DND-41 (cell line): ENCODE results near the gene LRFN2.
A peak's percentile ranks its signal among the peaks of the same experiment; 100 is the strongest.

Source experiments
- ATAC-seq: fragments of 200-7000 bp; cut with Tn5 transposase; 3 replicates; pipeline ENCODE4 v1.9.1; 2021; ENCODE audit warnings: low read depth; ENCODE audit not compliant: insufficient read depth
- DNase-seq: peaks from one replicate; pipeline ENCODE4 v3.0.0-alpha.2; 2020
- H2AFZ ChIP-seq: 2 replicates; pipeline ENCODE4 v1.6.0; 2012; ENCODE audit warnings: low read depth, low read length
- H3K27ac ChIP-seq: 2 replicates; pipeline ENCODE4 v1.5.1; 2012; ENCODE audit warnings: low read length, inconsistent platforms
- H3K27me3 ChIP-seq: fragments of 200-600 bp; sonication (generic); 2 replicates; pipeline ENCODE4 v1.6.0; 2012; ENCODE audit warnings: low read length, mild to moderate bottlenecking, inconsistent platforms; ENCODE audit not compliant: insufficient read depth, poor library complexity
- H3K36me3 ChIP-seq: 2 replicates; pipeline ENCODE4 v1.5.1; 2012; ENCODE audit warnings: low read length, inconsistent platforms; ENCODE audit not compliant: insufficient read depth
- H3K4me1 ChIP-seq: 2 replicates; pipeline ENCODE4 v1.5.1; 2012; ENCODE audit warnings: mild to moderate bottlenecking, low read length; ENCODE audit not compliant: insufficient read depth
- H3K4me2 ChIP-seq: 2 replicates; pipeline ENCODE4 v1.6.0; 2012; ENCODE audit warnings: mild to moderate bottlenecking, moderate library complexity, low read length, inconsistent platforms; ENCODE audit not compliant: insufficient read depth
- H3K4me3 ChIP-seq, 2 experiments: fragments of 200-600 bp in 1 of 2; shearing (Covaris generic) in 1 of 2; 2 replicates each; pipeline ENCODE4 v1.5.1; 2012 to 2016; ENCODE audit warnings: inconsistent platforms in 2 of 2, low read length in 2 of 2, mild to moderate bottlenecking in 2 of 2, low read depth in 1 of 2, moderate library complexity in 1 of 2
- H3K79me2 ChIP-seq: 2 replicates; pipeline ENCODE4 v1.6.0; 2012; ENCODE audit warnings: low read length, inconsistent platforms; ENCODE audit not compliant: insufficient read depth
- H3K9ac ChIP-seq: 2 replicates; pipeline ENCODE4 v1.6.0; 2012; ENCODE audit warnings: low read depth, mild to moderate bottlenecking, inconsistent platforms, low read length, moderate library complexity
- H3K9me3 ChIP-seq: 2 replicates; pipeline ENCODE4 v1.5.1; 2012; ENCODE audit warnings: low read length, moderate library complexity, mild to moderate bottlenecking, inconsistent platforms; ENCODE audit not compliant: insufficient read depth, severe bottlenecking
- H4K20me1 ChIP-seq: 2 replicates; pipeline ENCODE4 v1.6.0; 2012; ENCODE audit warnings: low read length; ENCODE audit not compliant: insufficient read depth
- EZH2 ChIP-seq: IDR thresholded peaks from 3 replicates; pipeline ENCODE4 v1.6.1; 2012; ENCODE audit warnings: borderline replicate concordance, low read depth, mild to moderate bottlenecking, moderate library complexity, low read length, inconsistent platforms; ENCODE audit not compliant: severe bottlenecking
- TF ChIP-seq, protein P1 (sequence below): IDR thresholded peaks from 2 replicates; pipeline ENCODE4 v1.5.1; 2012; ENCODE audit warnings: borderline replicate concordance, low read length, moderate library complexity, mild to moderate bottlenecking; ENCODE audit not compliant: poor library complexity, severe bottlenecking; ENCODE audit errors: extremely low read depth

The LRFN2 gene

DNA sequence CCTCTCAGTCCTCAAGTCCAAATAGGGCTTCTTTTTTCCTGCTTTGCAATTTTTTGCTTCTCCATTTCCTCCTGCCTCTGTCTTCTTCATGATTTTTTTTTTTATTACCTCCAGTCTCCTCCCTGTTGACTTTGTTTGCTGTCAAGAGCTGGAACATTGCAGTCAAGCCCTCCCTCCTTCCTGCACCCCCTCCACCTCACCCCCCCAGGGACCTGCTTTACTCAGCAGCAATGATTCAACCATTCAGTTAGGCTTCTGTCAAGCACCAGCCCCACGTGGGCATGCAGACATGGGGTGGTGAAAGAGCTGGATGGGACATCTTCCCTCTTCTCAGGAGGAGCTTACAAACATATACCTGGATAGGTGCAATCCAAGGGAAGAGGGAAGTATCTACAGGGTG is 142.4 kb downstream of the LRFN2 start:
- peak; percentile 53; the same call in 1 of the 3 replicates for ATAC-seq
- H3K79me2 ChIP-seq, result no peaks in the 10 kb centered on the region
- H3K9me3 ChIP-seq, result no peaks in the 10 kb centered on the region
- no peak overlapping the region for H3K27ac ChIP-seq
- no peaks in the 10 kb centered on the region for H4K20me1 ChIP-seq
- peak; percentile 34 for DNase-seq
- H3K9ac ChIP-seq, result no peak overlapping the region
- no peak for TF ChIP-seq EZH2
- TF ChIP-seq, protein P1, sequence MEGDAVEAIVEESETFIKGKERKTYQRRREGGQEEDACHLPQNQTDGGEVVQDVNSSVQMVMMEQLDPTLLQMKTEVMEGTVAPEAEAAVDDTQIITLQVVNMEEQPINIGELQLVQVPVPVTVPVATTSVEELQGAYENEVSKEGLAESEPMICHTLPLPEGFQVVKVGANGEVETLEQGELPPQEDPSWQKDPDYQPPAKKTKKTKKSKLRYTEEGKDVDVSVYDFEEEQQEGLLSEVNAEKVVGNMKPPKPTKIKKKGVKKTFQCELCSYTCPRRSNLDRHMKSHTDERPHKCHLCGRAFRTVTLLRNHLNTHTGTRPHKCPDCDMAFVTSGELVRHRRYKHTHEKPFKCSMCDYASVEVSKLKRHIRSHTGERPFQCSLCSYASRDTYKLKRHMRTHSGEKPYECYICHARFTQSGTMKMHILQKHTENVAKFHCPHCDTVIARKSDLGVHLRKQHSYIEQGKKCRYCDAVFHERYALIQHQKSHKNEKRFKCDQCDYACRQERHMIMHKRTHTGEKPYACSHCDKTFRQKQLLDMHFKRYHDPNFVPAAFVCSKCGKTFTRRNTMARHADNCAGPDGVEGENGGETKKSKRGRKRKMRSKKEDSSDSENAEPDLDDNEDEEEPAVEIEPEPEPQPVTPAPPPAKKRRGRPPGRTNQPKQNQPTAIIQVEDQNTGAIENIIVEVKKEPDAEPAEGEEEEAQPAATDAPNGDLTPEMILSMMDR, result no peak
- no peak overlapping the region for H3K4me2 ChIP-seq
- H3K36me3 ChIP-seq, result no peaks in the 10 kb centered on the region
- no peak overlapping the region for H2AFZ ChIP-seq
- no peaks in the 10 kb centered on the region for H3K27me3 ChIP-seq
- no peaks in the 10 kb centered on the region; the same call in 1 of the 2 replicates for H3K4me1 ChIP-seq
- no peak overlapping the region for H3K4me3 ChIP-seq

GRCh38 chr6:40444312-40444711 is 142.9 kb downstream of the LRFN2 start:
- no peaks in the 10 kb centered on the region for H4K20me1 ChIP-seq
- no peaks in the 10 kb centered on the region; the same call in 1 of the 2 replicates for H3K4me1 ChIP-seq
- no peaks in the 10 kb centered on the region for H3K27me3 ChIP-seq
- TF ChIP-seq EZH2, result no peak
- TF ChIP-seq, protein P1, result no peak
- no peak overlapping the region for H3K4me3 ChIP-seq
- H3K36me3 ChIP-seq, result no peaks in the 10 kb centered on the region
- H3K9ac ChIP-seq, result no peak overlapping the region
- no peaks in the 10 kb centered on the region for H3K9me3 ChIP-seq
- H3K27ac ChIP-seq, result no peak overlapping the region
- no peak overlapping the region for H2AFZ ChIP-seq
- H3K79me2 ChIP-seq, result no peaks in the 10 kb centered on the region
- ATAC-seq (no peak), DNase-seq (no peak)
- no peak overlapping the region for H3K4me2 ChIP-seq

DNA sequence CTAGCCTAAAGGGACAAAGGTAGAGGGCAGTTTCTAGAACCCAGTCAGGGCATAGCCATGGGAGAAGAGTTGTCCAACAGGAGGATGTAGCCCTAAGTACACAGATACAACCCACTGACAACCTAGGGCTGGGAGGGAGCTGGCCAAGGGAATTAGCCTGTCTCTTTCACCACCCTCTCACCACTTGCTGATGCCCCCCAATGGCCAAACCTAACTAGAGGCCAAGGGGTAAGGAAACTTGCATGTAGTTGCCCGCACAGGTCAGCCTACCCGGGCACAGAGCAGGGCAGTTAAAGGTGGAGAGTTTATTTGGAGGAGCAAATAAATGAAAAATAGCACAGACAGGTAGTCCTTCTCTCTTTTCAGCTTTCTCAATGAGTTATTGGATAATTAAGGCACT is 143.3 kb downstream of the LRFN2 start:
- Histone ChIP-seq H3K9ac (no peak overlapping the region), H3K27me3 (no peaks in the 10 kb centered on the region), H3K9me3 (no peaks in the 10 kb centered on the region), H3K79me2 (no peaks in the 10 kb centered on the region), H3K4me1 (no peaks in the 10 kb centered on the region; the same call in 1 of the 2 replicates), H2AFZ (no peak overlapping the region), H3K4me3 (no peak overlapping the region), H3K4me2 (no peak overlapping the region), H3K27ac (no peak overlapping the region), H3K36me3 (no peaks in the 10 kb centered on the region), H4K20me1 (no peaks in the 10 kb centered on the region)
- no peak for TF ChIP-seq EZH2
- TF ChIP-seq, protein P1, result no peak
- no peak for ATAC-seq
- DNase-seq, result no peak

GRCh38 chr6:40442591-40442990 is 144.6 kb downstream of the LRFN2 start:
- no peak for TF ChIP-seq EZH2
- TF ChIP-seq, protein P1, result no peak
- no peak overlapping the region for H3K4me2 ChIP-seq
- H3K9me3 ChIP-seq, result no peaks in the 10 kb centered on the region
- ATAC-seq, result no peak
- no peak for DNase-seq
- H2AFZ ChIP-seq, result no peak overlapping the region
- no peaks in the 10 kb centered on the region; the same call in 1 of the 2 replicates for H3K4me1 ChIP-seq
- H3K27ac ChIP-seq, result no peak overlapping the region
- no peaks in the 10 kb centered on the region for H3K79me2 ChIP-seq
- no peaks in the 10 kb centered on the region for H3K36me3 ChIP-seq
- no peaks in the 10 kb centered on the region for H4K20me1 ChIP-seq
- no peaks in the 10 kb centered on the region for H3K27me3 ChIP-seq
- H3K4me3 ChIP-seq, result no peak overlapping the region
- H3K9ac ChIP-seq, result no peak overlapping the region
